HFFc6 (cell line): ENCODE measurements around the gene TENM4. TPM values are rescaled to one million over a fixed set of nuclear protein-coding genes. Genes with fewer than 3 reads are reported as not detected.

Source experiments
- DNase-seq: peaks from one replicate; pipeline ENCODE4 v3.0.0-alpha.2; 2018
- H3K27ac Mint-ChIP-seq: 2 replicates; pipeline ENCODE4 v1.8.0; 2020; ENCODE audit warnings: mild to moderate bottlenecking, mixed read lengths
- H3K27me3 Mint-ChIP-seq: 2 replicates; pipeline ENCODE4 v1.8.0; 2021; ENCODE audit warnings: mild to moderate bottlenecking, moderate library complexity, mixed read lengths; ENCODE audit not compliant: insufficient read depth
- H3K36me3 Mint-ChIP-seq: 2 replicates; pipeline ENCODE4 v1.8.0; 2021; ENCODE audit warnings: low read depth, mixed read lengths
- H3K4me1 Mint-ChIP-seq: 2 replicates; pipeline ENCODE4 v1.8.0; 2020; ENCODE audit warnings: low read depth, mixed read lengths
- H3K4me3 Mint-ChIP-seq: 2 replicates; pipeline ENCODE4 v1.8.0; 2020; ENCODE audit warnings: mild to moderate bottlenecking, moderate library complexity, mixed read lengths
- H3K9me3 Mint-ChIP-seq: 2 replicates; pipeline ENCODE4 v1.8.0; 2020; ENCODE audit warnings: mild to moderate bottlenecking, mixed read lengths
- total RNA-seq, 6 experiments: library from RNA; stranded (reverse); fragmentation: NEBNext Ultra II Directional; extraction: Animal tissue kit (Norgen Biotek cat#: 25700); gene quantifications; 2 replicates in 1 of 6; 3 replicates in 5 of 6; pipeline ENCODE4 v1.2.3, GENCODE V29; 2021
- TF ChIP-seq, protein P1 (sequence below): fragments of 200-600 bp; sonication (generic); IDR thresholded peaks from 2 replicates; pipeline ENCODE4 v1.5.0; 2021; ENCODE audit warnings: antibody characterized with exemption, mild to moderate bottlenecking

The TENM4 gene
- total RNA-seq, 6 experiments from 2014 or later, result 20.9 to 45.5 (median 26.5) TPM

DNA sequence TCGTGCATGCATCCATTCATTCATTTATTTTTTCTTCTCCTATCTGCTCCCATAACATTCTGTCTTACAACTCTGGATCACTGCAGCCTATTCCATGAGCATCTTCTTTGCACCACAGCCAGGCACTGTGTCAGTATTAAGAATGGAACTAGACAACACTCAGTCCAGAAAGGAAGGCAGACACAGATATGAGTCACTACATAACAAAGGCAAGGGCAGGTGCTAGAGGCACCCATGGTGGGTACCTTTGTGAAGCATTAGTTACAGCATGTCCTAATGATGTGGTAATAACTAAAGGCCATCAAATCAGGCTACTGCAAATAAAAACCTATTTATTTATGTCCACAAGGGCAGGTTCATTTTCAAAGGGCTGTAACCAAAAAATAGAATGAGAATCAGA is 28.1 kb downstream of the TENM4 start:
- H3K27ac Mint-ChIP-seq, result peak overlapping the region; percentile 95
- peaks cover 16% of the 10 kb centered on the region for H3K36me3 Mint-ChIP-seq
- no peaks in the 10 kb centered on the region for H3K9me3 Mint-ChIP-seq
- no peaks in the 10 kb centered on the region for H3K27me3 Mint-ChIP-seq
- TF ChIP-seq, protein P1, sequence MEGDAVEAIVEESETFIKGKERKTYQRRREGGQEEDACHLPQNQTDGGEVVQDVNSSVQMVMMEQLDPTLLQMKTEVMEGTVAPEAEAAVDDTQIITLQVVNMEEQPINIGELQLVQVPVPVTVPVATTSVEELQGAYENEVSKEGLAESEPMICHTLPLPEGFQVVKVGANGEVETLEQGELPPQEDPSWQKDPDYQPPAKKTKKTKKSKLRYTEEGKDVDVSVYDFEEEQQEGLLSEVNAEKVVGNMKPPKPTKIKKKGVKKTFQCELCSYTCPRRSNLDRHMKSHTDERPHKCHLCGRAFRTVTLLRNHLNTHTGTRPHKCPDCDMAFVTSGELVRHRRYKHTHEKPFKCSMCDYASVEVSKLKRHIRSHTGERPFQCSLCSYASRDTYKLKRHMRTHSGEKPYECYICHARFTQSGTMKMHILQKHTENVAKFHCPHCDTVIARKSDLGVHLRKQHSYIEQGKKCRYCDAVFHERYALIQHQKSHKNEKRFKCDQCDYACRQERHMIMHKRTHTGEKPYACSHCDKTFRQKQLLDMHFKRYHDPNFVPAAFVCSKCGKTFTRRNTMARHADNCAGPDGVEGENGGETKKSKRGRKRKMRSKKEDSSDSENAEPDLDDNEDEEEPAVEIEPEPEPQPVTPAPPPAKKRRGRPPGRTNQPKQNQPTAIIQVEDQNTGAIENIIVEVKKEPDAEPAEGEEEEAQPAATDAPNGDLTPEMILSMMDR, result no peak
- H3K4me3 Mint-ChIP-seq, result peak overlapping the region; percentile 83
- DNase-seq, result no peak
- peaks cover 66% of the 10 kb centered on the region for H3K4me1 Mint-ChIP-seq

DNA sequence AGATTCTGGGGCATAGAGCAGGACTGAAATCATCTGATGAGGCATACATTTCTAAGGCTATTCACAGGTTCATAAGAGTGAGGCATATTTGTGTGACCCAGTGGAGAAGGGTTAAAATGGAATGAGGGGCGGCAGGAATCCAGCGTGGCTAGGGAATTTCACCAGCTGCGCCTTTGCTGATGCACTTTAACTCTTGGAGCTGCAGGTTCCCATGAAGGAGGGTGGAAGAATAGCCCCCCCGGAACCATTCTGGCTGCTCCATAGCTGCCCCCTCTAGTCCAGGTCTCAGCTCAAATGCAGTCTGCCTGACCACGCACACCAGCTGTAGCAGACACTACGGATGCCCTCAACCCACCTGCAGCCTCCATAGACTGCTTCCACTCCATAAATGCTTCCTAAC is 31.5 kb downstream of the TENM4 start:
- TF ChIP-seq, protein P1, result no peak
- peaks cover 45% of the 10 kb centered on the region for H3K4me1 Mint-ChIP-seq
- DNase-seq, result no peak
- H3K36me3 Mint-ChIP-seq, result peaks cover 4% of the 10 kb centered on the region; the same call in 1 of the 2 replicates
- H3K4me3 Mint-ChIP-seq, result no peak overlapping the region
- H3K27me3 Mint-ChIP-seq, result no peaks in the 10 kb centered on the region
- no peaks in the 10 kb centered on the region for H3K9me3 Mint-ChIP-seq
- no peak overlapping the region for H3K27ac Mint-ChIP-seq

DNA sequence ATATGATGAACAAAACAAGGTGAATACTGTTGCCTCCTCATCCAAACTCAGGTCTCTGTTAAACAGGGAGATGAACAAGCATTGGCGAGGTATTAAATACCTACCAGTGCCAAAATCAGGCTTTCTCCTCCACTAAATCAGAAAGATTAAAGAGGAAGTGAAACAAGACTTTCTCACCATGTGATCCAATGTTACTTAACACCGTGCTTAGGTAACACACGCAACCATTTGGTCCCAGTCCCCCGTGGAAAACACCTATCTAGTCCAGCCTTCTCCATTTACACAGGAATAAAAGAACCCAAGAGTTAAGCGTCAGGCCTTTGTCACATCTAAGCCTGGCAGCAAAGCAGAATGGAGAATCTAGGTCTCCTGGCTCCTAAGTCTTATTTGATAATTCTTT is 34.5 kb downstream of the TENM4 start:
- Mint-ChIP-seq H3K36me3 (no peaks in the 10 kb centered on the region; the same call in none of the 2 replicates), H3K9me3 (no peaks in the 10 kb centered on the region), H3K4me3 (no peak overlapping the region), H3K27ac (no peak overlapping the region), H3K4me1 (peaks cover 25% of the 10 kb centered on the region), H3K27me3 (no peaks in the 10 kb centered on the region)
- no peak for DNase-seq
- TF ChIP-seq, protein P1, result no peak

DNA sequence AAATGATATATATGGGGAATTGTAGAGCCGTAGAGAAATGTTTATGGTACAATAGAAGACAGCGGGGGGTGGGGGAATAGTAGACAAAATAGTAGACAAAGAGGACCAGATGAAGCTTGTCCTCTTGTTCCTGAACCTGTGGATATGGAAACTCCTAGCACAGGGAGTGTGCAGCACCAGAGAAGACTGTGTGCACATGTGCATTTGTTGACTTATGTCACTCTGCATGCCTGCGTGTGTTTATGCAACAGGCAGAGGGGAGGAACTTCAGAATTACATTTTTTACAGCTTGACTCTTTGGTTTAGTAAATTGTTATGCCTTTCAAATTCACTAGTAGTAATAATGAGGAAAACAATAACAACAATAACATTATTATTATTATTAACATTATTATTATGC is 36.0 kb downstream of the TENM4 start:
- peaks cover 22% of the 10 kb centered on the region for H3K4me1 Mint-ChIP-seq
- TF ChIP-seq, protein P1, result no peak
- H3K9me3 Mint-ChIP-seq, result no peaks in the 10 kb centered on the region
- no peak overlapping the region for H3K27ac Mint-ChIP-seq
- no peaks in the 10 kb centered on the region for H3K27me3 Mint-ChIP-seq
- H3K4me3 Mint-ChIP-seq, result no peak overlapping the region
- no peaks in the 10 kb centered on the region; the same call in none of the 2 replicates for H3K36me3 Mint-ChIP-seq
- DNase-seq, result no peak

DNA sequence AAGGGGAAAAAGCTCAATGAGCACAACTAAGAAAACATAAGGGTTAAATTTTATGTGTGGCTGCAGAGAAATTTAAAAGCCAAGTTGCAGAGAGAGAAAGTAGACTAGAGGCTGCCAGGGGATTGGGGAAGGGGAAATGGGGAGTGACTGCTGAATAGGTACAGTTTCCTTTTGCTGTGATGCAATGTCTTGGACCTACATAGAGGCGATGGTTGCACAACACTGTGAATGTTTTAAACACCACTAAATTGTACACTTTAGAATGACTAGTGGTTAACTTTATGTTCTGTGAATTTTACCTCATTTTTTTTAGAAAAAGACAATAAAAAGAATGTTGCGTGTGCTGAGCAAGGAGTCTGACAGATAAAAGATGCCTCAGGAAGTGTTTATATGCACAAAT is 36.5 kb downstream of the TENM4 start:
- H3K27ac Mint-ChIP-seq, result no peak overlapping the region
- H3K9me3 Mint-ChIP-seq, result no peaks in the 10 kb centered on the region
- DNase-seq, result no peak
- H3K27me3 Mint-ChIP-seq, result no peaks in the 10 kb centered on the region
- TF ChIP-seq, protein P1, result no peak
- H3K36me3 Mint-ChIP-seq, result no peaks in the 10 kb centered on the region; the same call in none of the 2 replicates
- no peak overlapping the region for H3K4me3 Mint-ChIP-seq
- peaks cover 22% of the 10 kb centered on the region for H3K4me1 Mint-ChIP-seq

DNA sequence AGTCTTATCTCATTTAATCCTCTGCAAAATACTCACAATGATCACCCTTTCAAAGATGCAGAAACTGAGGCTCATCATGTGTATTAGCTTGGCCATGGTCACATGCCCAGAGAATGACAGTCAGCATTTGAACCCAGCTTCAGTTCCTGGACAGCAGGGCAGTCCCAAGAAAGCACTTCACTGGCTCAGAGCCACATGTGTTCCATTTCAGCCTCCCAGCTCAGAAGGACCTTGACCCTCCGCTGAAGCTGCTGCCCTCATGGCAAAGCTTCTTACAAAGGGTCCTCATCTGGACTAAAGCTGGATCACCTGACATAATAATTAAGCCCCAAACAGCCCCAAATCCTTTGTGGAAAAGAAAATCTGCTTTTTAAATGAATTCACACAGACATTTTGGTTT is 37.0 kb downstream of the TENM4 start:
- H3K4me1 Mint-ChIP-seq, result peaks cover 22% of the 10 kb centered on the region

More for the DNA sequence above, 37.0 kb downstream of the TENM4 start:
- H3K36me3 Mint-ChIP-seq, result no peaks in the 10 kb centered on the region; the same call in none of the 2 replicates
- no peak overlapping the region for H3K4me3 Mint-ChIP-seq
- H3K9me3 Mint-ChIP-seq, result no peaks in the 10 kb centered on the region
- TF ChIP-seq, protein P1, result no peak
- no peak overlapping the region for H3K27ac Mint-ChIP-seq
- no peaks in the 10 kb centered on the region for H3K27me3 Mint-ChIP-seq
- DNase-seq, result no peak
